Measurements from ENCODE around the gene IER2. TPM values are rescaled to one million over a fixed set of nuclear protein-coding genes. Genes with fewer than 3 reads are reported as not detected.

Gene IER2
- polyA plus RNA-seq, 1 donor from 2014 or later = 23.3 TPM

DNA sequence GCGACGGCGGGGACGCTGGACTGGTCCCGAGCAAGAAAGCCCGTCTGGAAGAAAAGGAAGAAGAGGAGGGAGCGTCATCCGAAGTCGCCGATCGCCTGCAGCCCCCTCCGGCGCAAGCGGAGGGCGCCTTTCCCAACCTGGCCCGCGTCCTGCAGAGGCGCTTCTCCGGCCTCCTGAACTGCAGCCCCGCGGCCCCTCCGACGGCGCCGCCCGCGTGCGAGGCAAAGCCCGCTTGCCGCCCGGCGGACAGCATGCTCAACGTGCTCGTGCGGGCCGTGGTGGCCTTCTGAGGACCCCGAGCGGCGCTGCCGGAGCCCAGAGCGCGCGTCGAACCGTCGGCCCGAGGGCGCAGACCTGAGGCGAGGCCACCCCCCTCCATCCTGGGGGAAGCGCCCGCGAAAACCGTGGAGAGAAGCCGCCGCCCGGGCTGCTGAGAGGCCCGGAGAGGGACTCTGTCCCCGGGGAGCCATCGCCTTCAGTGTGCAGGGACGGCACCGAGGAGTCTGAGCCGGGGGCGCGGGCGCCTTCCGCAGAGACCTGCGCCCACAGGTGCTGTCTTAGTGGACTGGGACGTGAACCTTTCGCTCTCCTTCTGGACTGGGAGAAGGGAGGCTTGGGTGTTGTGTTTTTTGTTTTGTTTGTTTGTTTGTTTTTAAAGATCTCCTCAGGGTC is 3.5 kb downstream of the IER2 start:
- Histone ChIP-seq H3K4me3 (ENCODE audit: low read length) (peak overlapping the region; percentile 97), H2AFZ (ENCODE audit: low read depth, low read length) (no peak overlapping the region), H3F3A (ENCODE audit: insufficient read depth, low read length, poor library complexity, severe bottlenecking) (no peaks in the 10 kb centered on the region)

GRCh38 chr19:13154241-13154778 is 4.1 kb downstream of the IER2 start:
- no peaks in the 10 kb centered on the region for H3K36me3 ChIP-seq (ENCODE audit: insufficient read depth, low read length)
- H3K9me3 ChIP-seq (ENCODE audit: low read length) = no peaks in the 10 kb centered on the region
- H3K9ac ChIP-seq (ENCODE audit: low read length) = peak overlapping the region; percentile 92
- H3K27me3 ChIP-seq (ENCODE audit: insufficient read depth, low read depth, low read length) = peaks cover 16% of the 10 kb centered on the region
- no peaks in the 10 kb centered on the region for H3F3A ChIP-seq (ENCODE audit: insufficient read depth, low read length, poor library complexity, severe bottlenecking)
- no peak overlapping the region for H2AFZ ChIP-seq (ENCODE audit: low read depth, low read length)
- H3K4me3 ChIP-seq (ENCODE audit: low read length) = peak overlapping the region; percentile 97
- no peaks in the 10 kb centered on the region for H4K20me1 ChIP-seq (ENCODE audit: insufficient read depth)
- H3K4me2 ChIP-seq (ENCODE audit: low read length) = peak overlapping the region; percentile 36
- H3K27ac ChIP-seq (ENCODE audit: low read length) = no peak overlapping the region
- no peaks in the 10 kb centered on the region for H3K79me2 ChIP-seq (replicated peaks; ENCODE audit: insufficient read depth, low read length)
- no peaks in the 10 kb centered on the region for H3K9me2 ChIP-seq (ENCODE audit: insufficient read depth, low read length)
- TF ChIP-seq POLR2AphosphoS5 (IDR thresholded peaks at IDR 0.05) (peak; percentile 22), TAF1 (IDR thresholded peaks at IDR 0.05; ENCODE audit: low read depth) (no peak), EZH2 (IDR thresholded peaks at IDR 0.05; ENCODE audit: borderline replicate concordance, insufficient read depth, low read length, poor library complexity, severe bottlenecking) (no peak)
- TF ChIP-seq, protein P1, sequence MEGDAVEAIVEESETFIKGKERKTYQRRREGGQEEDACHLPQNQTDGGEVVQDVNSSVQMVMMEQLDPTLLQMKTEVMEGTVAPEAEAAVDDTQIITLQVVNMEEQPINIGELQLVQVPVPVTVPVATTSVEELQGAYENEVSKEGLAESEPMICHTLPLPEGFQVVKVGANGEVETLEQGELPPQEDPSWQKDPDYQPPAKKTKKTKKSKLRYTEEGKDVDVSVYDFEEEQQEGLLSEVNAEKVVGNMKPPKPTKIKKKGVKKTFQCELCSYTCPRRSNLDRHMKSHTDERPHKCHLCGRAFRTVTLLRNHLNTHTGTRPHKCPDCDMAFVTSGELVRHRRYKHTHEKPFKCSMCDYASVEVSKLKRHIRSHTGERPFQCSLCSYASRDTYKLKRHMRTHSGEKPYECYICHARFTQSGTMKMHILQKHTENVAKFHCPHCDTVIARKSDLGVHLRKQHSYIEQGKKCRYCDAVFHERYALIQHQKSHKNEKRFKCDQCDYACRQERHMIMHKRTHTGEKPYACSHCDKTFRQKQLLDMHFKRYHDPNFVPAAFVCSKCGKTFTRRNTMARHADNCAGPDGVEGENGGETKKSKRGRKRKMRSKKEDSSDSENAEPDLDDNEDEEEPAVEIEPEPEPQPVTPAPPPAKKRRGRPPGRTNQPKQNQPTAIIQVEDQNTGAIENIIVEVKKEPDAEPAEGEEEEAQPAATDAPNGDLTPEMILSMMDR (IDR thresholded peaks at IDR 0.05; ENCODE audit: poor library complexity, severe bottlenecking) = no peak

More for the DNA sequence above, 3.5 kb downstream of the IER2 start:
- no peaks in the 10 kb centered on the region for H4K20me1 ChIP-seq (ENCODE audit: insufficient read depth)
- peaks cover 16% of the 10 kb centered on the region for H3K27me3 ChIP-seq (ENCODE audit: insufficient read depth, low read depth, low read length)
- peak overlapping the region; percentile 92 for H3K9ac ChIP-seq (ENCODE audit: low read length)
- no peak overlapping the region for H3K4me2 ChIP-seq (ENCODE audit: low read length)
- peak overlapping the region; percentile 96 for H3K27ac ChIP-seq (ENCODE audit: low read length)
- no peaks in the 10 kb centered on the region for H3K36me3 ChIP-seq (ENCODE audit: insufficient read depth, low read length)
- peaks cover 3% of the 10 kb centered on the region for H3K79me2 ChIP-seq (replicated peaks; ENCODE audit: insufficient read depth, low read length)
- H3K9me2 ChIP-seq (ENCODE audit: insufficient read depth, low read length) = no peaks in the 10 kb centered on the region
- no peak for TF ChIP-seq TAF1 (IDR thresholded peaks at IDR 0.05; ENCODE audit: low read depth)
- H3K9me3 ChIP-seq (ENCODE audit: low read length) = no peaks in the 10 kb centered on the region

GRCh38 chr19:13154911-13155471 is 4.8 kb downstream of the IER2 start:
- no peaks in the 10 kb centered on the region for H3F3A ChIP-seq (ENCODE audit: insufficient read depth, low read length, poor library complexity, severe bottlenecking)

More at GRCh38 chr19:13154911-13155471, 4.8 kb downstream of the IER2 start:
- H3K27me3 ChIP-seq (ENCODE audit: insufficient read depth, low read depth, low read length) = peaks cover 16% of the 10 kb centered on the region
- H3K4me2 ChIP-seq (ENCODE audit: low read length) = no peak overlapping the region
- H3K27ac ChIP-seq (ENCODE audit: low read length) = no peak overlapping the region
- no peaks in the 10 kb centered on the region for H3K36me3 ChIP-seq (ENCODE audit: insufficient read depth, low read length)
- H4K20me1 ChIP-seq (ENCODE audit: insufficient read depth) = no peaks in the 10 kb centered on the region
- H3K9me2 ChIP-seq (ENCODE audit: insufficient read depth, low read length) = no peaks in the 10 kb centered on the region
- TF ChIP-seq EP300 (conservative IDR thresholded peaks at IDR 0.05; ENCODE audit: poor library complexity, severe bottlenecking) = no peak
- TF ChIP-seq POLR2AphosphoS5 (IDR thresholded peaks at IDR 0.05) = no peak
- TF ChIP-seq REST (IDR thresholded peaks at IDR 0.05; ENCODE audit: borderline replicate concordance) = no peak
- no peak for TF ChIP-seq MXI1 (conservative IDR thresholded peaks at IDR 0.05; ENCODE audit: poor library complexity, severe bottlenecking)
- no peak for TF ChIP-seq TAF1 (IDR thresholded peaks at IDR 0.05; ENCODE audit: low read depth)
- TF ChIP-seq RAD21 (conservative IDR thresholded peaks at IDR 0.05) = no peak
- TF ChIP-seq SMC3 (conservative IDR thresholded peaks at IDR 0.05; ENCODE audit: poor library complexity) = no peak
- no peak for TF ChIP-seq EZH2 (IDR thresholded peaks at IDR 0.05; ENCODE audit: borderline replicate concordance, insufficient read depth, low read length, poor library complexity, severe bottlenecking)
- TF ChIP-seq, protein P1 (IDR thresholded peaks at IDR 0.05; ENCODE audit: poor library complexity, severe bottlenecking) = no peak
- H3K9me3 ChIP-seq (ENCODE audit: low read length) = no peaks in the 10 kb centered on the region
- peak overlapping the region; percentile 97 for H3K4me3 ChIP-seq (ENCODE audit: low read length)
- H3K79me2 ChIP-seq (replicated peaks; ENCODE audit: insufficient read depth, low read length) = no peaks in the 10 kb centered on the region
- peak overlapping the region; percentile 92 for H3K9ac ChIP-seq (ENCODE audit: low read length)
- H2AFZ ChIP-seq (ENCODE audit: low read depth, low read length) = no peak overlapping the region
